GM18519 (cell line): ENCODE results near the gene MAML2.

Source experiments
- ATAC-seq: cut with Tn5 transposase; IDR thresholded peaks from one replicate; pipeline ENCODE4 v1.9.1; 2021; ENCODE audit warnings: mild to moderate bottlenecking, moderate library complexity; ENCODE audit not compliant: unreplicated experiment, low FRiP score

Gene MAML2

DNA sequence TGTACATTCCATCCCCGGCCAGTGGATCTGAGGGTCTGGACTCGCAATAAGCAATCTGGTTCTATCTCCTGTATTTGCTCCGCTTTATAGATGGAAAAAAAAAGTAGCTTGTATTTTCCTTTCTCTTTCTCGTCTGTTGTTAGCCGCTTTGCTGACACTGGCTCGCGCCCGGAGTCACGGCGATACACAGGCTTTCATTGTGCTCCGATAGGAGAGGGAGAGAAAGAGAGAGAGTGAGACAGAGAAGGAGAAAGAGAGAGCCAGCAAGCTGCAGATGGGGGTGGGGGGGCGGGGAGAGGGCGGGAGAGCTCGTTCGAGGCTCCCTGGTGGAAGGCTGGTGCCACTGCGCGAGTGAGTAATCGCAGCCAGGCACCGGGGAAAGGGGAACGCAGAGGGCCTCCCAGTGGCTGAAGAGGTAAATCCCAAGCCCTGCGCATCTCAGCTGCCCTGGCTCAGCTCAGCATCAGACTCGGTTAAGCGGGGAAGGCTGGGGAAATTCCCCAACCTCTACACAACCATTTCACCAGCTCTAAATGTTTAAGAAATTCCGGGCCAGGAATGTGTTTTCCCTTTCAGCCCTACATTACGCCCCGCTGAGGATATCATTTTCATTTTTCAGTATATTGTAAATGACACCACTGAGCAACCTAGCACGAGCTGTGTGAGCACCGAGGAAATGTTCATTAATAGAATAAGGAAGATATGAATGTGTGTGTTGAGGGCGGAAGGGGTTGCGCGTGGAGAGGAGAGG is at the start of gene MAML2:
Gene MAML2 (minus strand): TSS at position 235 of the 751 bp plus-strand sequence. CDS start 1,300 bp downstream, outside the sequence.
- ATAC-seq: peak; percentile 74

DNA sequence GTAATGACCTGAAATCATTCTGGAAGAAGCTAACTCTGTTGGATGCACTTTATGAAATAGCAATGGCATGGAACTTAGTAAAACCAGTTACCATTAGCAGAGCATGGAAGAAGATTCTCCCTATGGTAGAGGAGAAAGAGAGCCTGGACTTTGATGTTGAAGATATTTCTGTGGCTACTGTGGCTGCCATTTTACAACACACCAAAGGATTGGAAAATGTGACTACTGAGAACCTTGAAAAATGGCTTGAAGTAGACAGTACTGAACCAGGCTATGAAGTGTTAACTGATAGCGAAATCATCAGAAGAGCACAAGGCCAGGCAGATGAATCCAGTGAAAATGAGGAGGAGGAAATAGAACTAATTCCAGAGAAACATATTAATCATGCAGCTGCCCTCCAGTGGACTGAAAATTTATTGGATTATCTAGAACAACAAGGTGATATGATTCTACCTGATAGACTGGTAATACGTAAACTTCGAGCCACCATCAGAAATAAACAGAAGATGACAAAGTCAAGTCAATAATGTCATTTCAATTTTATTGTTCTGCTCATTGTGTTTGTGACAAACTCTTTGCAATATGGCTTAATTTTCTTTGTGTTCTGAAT is 48.8 kb upstream of the MAML2 start:
- no peak for ATAC-seq

DNA sequence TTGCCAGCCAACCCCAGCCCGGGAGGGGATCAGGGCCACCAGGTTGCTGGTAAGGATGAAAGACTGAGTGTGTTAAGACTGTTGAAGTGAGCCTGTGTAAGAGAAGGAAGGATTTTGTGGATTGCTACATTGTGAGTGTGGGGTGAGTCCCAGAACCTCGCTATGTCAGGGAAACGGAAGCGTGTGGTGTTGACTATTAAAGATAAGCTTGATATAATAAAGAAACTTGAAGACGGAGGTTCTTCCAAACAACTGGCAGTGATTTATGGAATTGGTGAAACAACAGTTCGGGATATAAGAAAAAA is 47.4 kb upstream of the MAML2 start:
- no peak for ATAC-seq

DNA sequence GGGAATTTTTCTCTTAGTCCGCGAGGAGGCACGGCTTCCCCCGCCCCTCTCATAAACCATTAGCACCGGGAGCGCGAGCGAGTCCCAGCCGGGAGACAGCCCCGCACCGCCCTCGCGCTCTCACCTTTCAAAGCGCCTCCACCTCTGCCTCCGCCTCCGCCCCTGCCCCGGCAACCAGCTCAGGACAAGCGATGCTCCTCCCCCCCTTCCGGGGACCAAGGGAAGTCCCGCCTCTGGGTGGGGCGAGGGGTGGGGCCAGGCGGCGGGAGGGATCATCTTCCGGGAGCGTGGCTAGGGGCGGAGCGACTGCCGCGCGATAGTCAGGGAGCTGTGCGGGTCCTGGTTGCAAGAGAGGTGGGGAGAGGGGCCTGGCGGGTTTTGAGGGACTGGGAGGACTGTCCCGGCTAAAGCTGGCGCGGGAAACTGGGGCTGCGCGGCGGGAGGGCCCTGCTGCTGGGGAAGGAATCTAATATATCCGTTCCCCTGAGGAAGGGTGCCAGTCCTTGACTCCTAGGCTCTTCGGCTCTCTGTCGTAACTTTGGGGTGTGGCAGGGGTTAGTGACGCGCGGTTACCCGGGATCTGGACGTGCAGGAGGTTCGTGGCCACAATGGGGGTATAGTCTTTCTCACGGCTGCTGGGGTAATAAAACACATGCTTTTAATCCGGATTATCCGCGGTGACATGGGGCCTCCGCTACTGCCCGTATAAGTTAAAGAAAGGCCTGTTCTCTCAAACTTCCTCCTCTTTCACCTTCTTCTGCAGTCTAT is 46.9 kb upstream of the MAML2 start, which contains the start of the genes CCDC82 and JRKL:
Gene CCDC82 (minus strand): TSS at position 193 of the 768 bp plus-strand sequence. CDS start 5,165 bp downstream, outside the sequence.
Gene JRKL (plus strand): TSS at position 294 of the 768 bp plus-strand sequence. CDS start 637 bp downstream, outside the sequence.
- ATAC-seq: peak; percentile 92

DNA sequence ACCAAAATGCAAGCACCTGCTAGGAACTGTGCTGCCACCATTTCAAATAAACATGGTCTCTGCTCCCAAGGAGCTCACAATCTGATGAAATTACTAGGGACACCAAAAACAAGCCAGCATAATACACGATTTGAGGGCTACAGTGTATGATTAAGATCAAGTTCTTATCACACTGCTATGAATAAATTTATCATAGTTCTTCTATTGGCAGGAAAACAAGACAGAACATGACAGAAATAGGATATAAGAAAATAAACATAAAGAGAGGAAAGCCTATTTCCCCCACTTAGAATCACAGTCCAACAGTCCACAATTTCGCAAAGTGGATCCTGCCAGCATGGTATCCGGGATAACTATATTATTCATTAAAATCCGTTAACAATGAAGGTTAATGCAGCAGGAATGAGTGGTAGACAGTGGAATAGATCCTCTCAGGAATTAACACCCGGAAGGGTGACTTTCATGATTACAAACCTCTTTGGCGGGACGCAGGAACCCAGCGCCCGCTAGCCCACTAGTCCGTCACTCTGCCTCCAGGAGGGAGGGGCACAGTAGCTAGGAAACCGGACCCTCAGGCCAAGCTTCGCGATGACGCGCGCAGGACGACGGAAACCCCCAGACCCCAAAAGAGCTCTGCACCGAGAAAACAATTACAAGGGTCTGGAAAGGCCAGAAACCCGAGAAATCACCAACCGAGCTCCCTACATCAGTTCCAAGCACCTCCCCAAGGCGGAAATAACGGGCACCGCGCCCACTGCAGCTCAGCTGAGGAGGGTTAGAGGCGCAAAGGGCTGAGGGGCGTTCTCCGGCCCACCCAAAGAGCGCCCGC is 46.1 kb upstream of the MAML2 start:
- peak; percentile 30 for ATAC-seq

DNA sequence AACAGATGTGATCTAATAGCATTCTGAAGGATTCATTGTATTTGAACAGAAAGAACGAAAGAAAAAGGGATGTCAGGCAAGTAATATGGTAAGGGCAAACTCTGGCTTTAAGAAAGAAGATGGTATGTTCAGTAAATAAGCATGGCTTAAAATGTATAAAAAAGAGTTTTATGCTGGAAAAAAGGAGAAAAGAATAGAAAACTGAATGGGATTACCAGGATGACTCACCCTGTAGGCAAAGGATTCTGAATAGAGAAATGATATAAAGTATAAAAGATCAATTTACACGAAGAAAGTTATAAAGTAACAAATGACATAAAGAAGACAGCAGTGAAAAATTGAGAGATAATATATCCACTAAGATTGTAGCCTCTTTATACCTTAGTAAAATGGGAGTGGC is 42.2 kb upstream of the MAML2 start:
- ATAC-seq: no peak

DNA sequence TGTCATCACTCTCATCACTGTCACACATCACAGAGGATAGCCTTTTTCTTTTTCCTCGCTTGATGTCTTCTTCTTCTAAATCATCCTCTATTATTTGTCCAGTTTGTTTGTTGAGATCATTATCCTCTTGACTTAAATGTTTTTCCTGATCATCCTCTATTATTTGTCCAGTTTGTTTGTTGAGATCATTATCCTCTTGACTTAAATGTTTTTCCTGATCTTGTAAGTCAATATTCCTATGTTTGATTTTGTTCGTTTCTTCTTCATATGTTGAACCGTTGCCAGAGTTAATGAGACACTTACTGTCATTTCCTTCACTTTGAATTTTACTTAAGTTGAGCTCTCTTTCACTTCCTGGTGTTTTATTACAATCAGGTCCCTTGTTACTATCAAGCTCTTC is 41.2 kb upstream of the MAML2 start:
- ATAC-seq: no peak

DNA sequence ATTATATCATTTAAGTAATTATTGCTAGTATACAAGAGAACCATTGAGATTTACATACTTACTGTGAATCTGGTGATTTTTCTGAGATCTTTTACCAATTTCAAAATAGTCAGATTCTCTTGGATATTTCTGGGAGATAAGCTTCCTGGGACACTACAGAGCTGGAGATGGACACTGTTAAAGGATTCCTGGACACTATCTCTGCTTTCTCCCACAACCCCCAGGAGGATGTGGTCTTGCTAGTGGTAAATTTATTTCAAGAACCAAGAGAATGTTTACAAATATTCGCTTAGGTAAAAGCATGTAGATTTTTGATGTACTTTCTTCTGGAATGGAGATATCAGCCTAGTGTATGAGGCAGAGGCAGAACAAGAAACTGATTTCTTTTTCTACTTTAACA is 33.8 kb upstream of the MAML2 start:
- no peak for ATAC-seq

DNA sequence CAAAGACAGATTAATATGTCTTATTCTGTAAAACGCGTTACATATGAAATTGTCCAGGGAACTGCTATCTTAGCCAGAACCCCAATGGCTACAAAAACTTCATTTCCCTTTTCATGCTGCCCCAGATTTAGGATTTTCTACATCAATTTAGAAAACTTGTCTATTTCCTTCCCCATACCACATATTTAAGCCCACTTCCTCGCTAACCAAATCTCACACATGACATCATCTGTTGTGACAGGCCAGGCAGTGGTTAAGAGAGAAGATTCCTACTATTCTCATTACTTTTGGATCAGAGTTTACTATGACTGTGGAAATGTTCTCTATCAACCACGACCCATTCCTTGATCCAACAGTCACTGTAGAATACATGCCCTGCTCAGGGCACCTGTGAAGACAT is 30.8 kb upstream of the MAML2 start:
- no peak for ATAC-seq

DNA sequence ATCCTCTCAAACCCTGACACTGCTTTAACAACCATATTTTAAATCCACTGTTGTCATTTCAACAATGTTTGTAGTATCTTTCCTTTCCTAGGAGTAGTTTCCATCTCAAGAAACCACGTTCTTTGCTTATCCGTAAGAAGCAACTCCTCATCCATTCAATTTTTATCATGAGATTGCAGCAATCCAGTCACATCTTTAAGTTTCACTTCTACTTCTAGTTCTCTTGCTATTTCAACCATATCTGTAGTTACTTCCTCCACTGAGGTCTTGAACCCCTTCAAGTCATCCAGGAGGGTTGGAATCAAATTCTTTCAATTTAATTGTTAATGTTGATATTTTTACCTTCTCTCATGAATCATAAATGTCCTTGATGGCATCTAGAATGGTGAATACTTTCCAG is 24.3 kb upstream of the MAML2 start:
- ATAC-seq: no peak

DNA sequence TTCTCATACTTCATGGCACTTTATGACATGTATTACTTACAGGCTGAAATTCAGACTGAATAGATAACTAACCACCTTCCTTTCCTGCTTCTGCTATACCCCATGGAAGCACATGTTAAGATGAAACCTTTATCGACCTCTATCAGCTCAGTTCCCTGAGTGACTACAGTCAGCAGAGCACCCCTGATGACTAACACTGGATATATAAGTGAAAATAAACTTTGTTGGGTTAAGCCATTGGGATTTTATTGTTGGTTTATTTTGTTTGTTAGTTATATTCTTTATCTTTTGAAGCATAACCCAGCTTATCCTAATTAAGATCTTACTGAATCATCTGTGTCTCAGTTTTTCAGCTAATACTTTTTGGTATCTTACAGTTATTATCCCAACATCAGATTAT is 23.0 kb upstream of the MAML2 start:
- no peak for ATAC-seq

DNA sequence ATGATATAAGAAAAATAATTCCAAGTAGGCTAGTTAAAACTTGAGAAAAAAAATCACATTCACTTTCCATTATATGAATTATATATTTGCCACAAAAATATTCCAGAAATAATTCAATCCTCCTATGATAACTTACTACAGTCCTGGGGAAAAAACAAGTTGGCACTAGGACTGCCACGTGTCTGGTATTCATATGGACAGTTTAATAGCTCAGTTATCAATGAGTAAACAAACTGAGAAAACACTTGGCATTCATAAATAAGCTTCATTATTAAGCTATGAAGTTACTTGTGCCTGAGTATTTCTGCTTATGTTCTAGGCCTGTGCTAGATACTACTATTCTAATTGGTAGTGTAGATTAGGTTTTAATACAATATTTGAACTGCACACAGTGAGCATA is 22.5 kb upstream of the MAML2 start:
- no peak for ATAC-seq

DNA sequence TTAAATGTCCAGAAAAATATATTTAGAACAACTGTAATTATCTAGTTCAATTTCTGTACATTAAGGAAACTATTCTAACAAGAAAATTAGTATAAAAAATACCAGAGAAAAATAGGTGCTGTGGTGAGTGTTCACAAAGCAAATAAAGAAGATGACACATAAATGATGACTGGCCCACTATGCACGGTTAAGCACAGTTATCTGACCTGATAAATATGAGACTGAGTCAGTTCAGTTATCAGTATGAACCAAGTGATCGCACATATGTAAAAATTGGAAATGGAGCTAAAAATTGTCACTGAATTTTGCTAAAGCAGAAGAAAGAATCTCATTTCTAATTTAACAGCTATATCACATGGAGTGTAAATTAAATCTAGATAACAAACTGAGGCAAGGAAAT is 18.8 kb upstream of the MAML2 start:
- ATAC-seq: no peak

DNA sequence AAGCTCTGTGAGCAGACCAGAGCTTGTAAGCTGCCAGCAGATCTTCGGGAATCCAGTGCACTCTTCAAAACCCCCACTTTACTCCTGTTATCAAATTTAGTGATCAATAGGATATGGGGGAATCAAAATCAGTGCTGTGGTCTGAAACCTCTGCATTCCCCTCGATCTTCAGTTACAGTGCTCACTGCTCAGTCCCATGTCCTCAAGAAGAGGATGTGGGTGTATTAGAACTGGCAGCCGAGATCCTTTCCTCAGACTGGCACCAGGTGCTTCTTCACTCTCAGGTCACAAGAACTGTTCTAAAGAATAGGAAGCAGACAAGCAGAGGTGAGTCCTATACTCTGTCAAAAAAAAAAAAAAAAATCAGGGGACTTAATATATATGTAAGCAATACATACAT is 15.3 kb upstream of the MAML2 start:
- no peak for ATAC-seq

DNA sequence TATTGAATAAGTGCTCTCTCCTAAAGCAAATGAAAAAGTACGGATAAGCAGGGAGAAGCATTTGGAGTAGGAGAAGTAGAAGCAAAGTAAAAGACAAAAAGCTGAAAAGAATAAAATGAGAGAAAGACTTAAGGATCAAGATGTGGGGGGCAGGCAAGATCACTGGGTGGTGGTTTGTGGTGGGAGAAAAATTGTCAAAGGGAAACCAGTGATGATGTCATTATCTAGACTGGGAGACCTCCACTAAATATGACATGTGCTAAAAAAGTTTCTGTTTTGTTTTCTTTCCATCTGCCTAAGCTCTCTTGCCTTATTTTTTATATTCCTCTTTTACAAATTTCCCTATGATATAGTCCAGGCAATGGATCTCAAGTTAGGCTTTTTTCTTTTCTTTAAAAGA is 14.8 kb upstream of the MAML2 start:
- ATAC-seq: peak; percentile 46

DNA sequence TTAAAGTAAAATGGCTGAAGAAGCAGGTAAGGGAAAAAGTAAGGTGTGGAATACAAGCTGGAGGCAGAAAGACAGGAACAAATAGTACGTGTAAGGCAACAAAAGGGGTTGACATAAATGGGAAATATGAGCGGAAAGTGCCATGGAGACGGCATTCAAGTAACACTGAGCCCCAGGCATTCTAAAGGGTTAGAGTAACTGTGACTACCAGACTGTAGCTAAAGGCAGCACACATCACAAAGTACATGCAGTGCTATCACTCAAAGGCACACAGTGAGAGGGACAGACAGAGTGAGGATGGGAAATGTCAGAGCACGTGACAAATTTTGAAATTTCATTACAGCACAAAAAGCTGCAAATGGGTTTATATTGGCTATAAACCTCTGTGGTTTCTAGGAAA is 13.9 kb upstream of the MAML2 start:
- ATAC-seq: no peak

DNA sequence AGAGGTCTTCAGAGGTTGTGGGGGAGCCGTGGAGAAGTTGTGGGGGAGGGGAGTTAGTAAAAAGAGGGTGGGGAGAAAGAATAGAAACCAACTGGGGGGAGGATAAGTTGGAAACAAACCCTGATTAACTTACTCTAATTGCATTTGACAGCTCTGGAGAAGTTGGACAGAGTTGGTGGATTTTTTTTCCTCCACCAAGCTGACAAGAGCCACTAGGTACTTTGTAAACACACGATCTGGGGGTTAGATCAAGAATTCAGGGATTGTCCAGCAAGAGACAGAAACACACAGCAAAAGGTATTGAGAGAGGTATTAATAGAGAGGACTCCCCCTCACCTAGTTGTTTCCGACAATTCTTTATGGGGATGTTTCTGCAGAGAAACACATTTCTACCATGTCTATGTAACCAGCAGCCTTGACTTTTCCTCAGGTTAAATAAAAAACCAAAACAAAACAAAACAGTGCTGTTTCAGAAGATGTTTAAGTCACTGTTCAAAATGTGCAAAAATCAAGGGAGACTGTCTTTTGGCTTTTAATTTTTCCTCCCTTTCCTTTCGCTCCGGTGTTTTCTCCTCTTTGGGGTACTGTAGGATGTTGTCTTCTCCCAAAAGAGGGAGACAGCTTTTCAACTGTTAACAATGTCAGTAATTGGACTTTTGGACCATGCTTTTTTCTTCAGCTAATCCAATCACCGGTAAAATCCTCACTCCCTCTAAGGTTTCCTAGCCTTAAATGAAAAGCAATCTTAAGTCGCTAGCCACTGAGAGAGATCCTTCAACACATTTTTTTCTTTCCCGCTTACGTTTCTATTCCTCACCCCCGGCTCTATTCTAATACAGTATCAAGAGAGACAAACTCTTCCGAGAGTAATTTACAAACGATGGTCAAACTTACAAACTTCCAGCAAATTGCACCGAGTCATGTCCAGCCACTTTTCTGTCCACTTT is 708 bp downstream of the MAML2 start:
- no peak for ATAC-seq

DNA sequence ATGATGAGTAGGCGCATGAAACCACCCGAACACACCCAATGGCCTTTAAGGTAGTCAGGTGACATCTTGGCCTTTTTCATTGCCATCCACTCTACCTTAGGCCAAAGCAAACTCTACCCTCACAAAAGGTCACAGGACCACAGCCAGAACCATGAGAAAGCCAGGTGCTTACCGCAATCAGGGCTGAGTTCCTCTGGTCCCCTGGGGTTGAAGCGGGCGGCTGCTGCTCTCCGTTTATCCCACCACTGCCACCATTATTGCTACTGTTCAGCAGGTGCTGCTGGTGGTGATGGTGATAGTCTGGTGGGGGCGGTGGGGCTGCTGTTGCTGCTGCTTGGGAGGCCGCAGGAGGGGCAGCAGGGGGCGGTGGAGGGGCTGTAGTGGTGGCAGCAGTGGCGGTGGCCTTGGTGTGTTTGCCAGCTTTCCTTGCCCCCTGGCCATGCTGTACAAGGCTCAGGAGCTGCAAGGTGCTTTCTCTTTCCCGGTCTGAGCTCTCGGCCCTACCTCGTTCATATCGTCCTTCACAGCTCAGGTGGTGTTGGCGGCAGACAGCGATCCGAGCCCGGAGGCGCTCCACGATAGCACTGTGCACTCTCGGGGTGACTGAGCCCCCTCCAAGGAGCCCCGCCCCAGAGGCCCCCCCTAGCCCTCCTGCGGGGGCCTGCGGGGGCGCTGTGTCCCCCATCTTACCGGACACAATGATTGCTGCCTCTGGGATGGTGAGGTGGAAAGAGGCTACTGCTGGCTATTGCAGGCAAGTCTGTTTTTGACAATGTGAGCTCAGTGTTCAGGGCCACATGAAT is 1.6 kb downstream of the MAML2 start:
- no peak for ATAC-seq

DNA sequence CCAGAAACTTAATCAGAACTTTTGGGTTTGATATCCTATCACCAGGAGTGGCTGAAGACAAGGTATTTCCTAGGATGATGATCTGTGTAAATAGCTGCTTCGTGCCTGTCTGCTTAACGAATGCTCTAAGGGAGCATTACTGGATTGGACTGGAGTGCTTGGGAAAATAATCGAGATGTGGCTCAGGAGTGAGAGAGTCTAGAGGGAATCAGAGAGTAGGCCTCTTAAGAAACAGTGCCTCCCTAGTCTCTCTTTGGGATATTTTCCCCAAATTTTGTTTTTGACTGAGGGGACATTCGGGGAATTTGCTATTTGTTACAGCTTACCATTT is 2.5 kb downstream of the MAML2 start:
- ATAC-seq: no peak
